MCF 10A (cell line): ENCODE measurements around the gene GATAD2B. TPM values are rescaled to one million over a fixed set of nuclear protein-coding genes. Genes with fewer than 3 reads are reported as not detected.
"Not testable (repeated sequence)": the region's sequence is repeated elsewhere in the genome, so short reads cannot be mapped to it uniquely, and the experiment has no call there.

Source experiments
- BruUV-seq: library from RNA; stranded (reverse); fragments of 400-500 nt; replicated peaks from 2 replicates; lab custom pipeline; 2021; lab: Mats Ljungman, UMichigan
- CTCF ChIA-PET: fragments of 300-600 bp; sonication (Branson Sonifier 250); formaldehyde crosslinking; extraction: SDS; loops from one replicate; lab custom pipeline; 2021; ENCODE audit warnings: antibody characterized with exemption, inconsistent platforms; lab: Yijun Ruan, JAX
- POLR2A ChIA-PET: fragments of 300-600, 350-650 bp; sonication (Branson Sonifier 250); formaldehyde crosslinking; extraction: SDS; loops from one replicate; lab custom pipeline; 2020; ENCODE audit warnings: antibody characterized with exemption, inconsistent platforms; lab: Yijun Ruan, JAX
- DNase-seq: peaks from one replicate; pipeline ENCODE4 v3.0.0-alpha.2; 2018; ENCODE audit not compliant: unreplicated experiment
- H3K27ac Mint-ChIP-seq: one replicate; pipeline ENCODE4 v1.8.0; 2022; ENCODE audit warnings: mild to moderate bottlenecking, low read depth, mixed read lengths; ENCODE audit not compliant: unreplicated experiment
- H3K27me3 Mint-ChIP-seq: one replicate; pipeline ENCODE4 v1.8.0; 2022; ENCODE audit warnings: mixed read lengths; ENCODE audit not compliant: insufficient read depth, unreplicated experiment
- H3K36me3 Mint-ChIP-seq: one replicate; pipeline ENCODE4 v1.8.0; 2022; ENCODE audit warnings: mild to moderate bottlenecking, moderate library complexity, mixed read lengths; ENCODE audit not compliant: insufficient read depth, unreplicated experiment
- H3K4me1 Mint-ChIP-seq: one replicate; pipeline ENCODE4 v1.8.0; 2022; ENCODE audit warnings: mixed read lengths; ENCODE audit not compliant: insufficient read depth, unreplicated experiment
- H3K4me3 Mint-ChIP-seq: one replicate; pipeline ENCODE4 v1.8.0; 2022; ENCODE audit warnings: mild to moderate bottlenecking, moderate library complexity, mixed read lengths; ENCODE audit not compliant: unreplicated experiment
- H3K9me3 Mint-ChIP-seq: one replicate; pipeline ENCODE4 v1.8.0; 2022; ENCODE audit warnings: mixed read lengths; ENCODE audit not compliant: unreplicated experiment
- CTCF ChIP-seq: fragments of 200-600 bp; IDR thresholded peaks from one replicate; pipeline ENCODE4 v1.8.0; 2022; ENCODE audit warnings: antibody characterized with exemption, mild to moderate bottlenecking; ENCODE audit not compliant: unreplicated experiment
- intact Hi-C: fragments of 100-400 bp; cut with micrococcal nuclease; formaldehyde crosslinking; loops from 2 replicates; pipeline ENCODE4 v1.14.1; 2022
- total RNA-seq: library from RNA; stranded (reverse); gene quantifications from 2 replicates; pipeline ENCODE4 v1.2.3, GENCODE V29; 2022

Gene GATAD2B
- total RNA-seq, 1 experiment from 2014 or later: 95.5 TPM

DNA sequence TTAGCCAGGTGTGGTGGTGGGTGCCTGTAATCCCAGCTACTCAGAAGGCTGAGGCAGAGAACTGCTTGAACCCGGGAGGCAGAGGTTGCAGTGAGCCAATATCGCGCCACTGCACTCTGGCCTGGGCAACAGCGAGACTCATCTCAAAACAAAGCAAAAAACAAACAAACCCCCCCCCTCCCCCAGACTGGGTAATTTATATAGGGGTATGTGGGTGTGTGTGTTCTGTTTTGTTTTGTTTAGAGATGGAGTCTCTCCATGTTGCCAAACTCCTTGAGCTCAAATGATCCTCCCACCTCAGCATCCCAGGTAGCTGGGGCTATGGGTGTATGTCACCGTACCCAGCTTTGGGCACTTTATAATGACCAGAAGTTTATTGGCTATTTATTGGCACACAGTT lies 74.0 kb downstream of the GATAD2B start:
- Mint-ChIP-seq H3K4me1 (no peaks in the 10 kb centered on the region), H3K36me3 (peaks cover 18% of the 10 kb centered on the region), H3K27ac (no peak overlapping the region), H3K9me3 (no peaks in the 10 kb centered on the region), H3K4me3 (no peak overlapping the region), H3K27me3 (no peaks in the 10 kb centered on the region)
- CTCF ChIA-PET: interaction anchor here (1.3 kb wide), 1 partner anchor 11 kb away, joined by 4 read pairs; no protein-coding TSS in a partner anchor
- no TSS peak for BruUV-seq
- TF ChIP-seq CTCF: no peak
- DNase-seq: no peak
- intact Hi-C loops: no loop called here
- POLR2A ChIA-PET: interaction anchor here (1.4 kb wide), 1 partner anchor 142 kb away, joined by 3 read pairs; no protein-coding TSS in a partner anchor

GRCh38 chr1:153845158-153845557 lies 77.6 kb downstream of the GATAD2B start:
- intact Hi-C loops: no loop called here
- no peak overlapping the region for H3K4me3 Mint-ChIP-seq
- no peak for TF ChIP-seq CTCF
- no TSS peak for BruUV-seq
- H3K27ac Mint-ChIP-seq: no peak overlapping the region
- no peaks in the 10 kb centered on the region for H3K9me3 Mint-ChIP-seq
- ChIA-PET POLR2A (no interaction called here), CTCF (interaction anchor here (0.6 to 0.7 kb wide), 4 partner anchors 8 to 452 kb away, joined by 3 to 5 read pairs (median 3); no protein-coding TSS in a partner anchor)
- H3K36me3 Mint-ChIP-seq: no peaks in the 10 kb centered on the region
- DNase-seq: no peak
- H3K27me3 Mint-ChIP-seq: no peaks in the 10 kb centered on the region
- H3K4me1 Mint-ChIP-seq: peaks cover 6% of the 10 kb centered on the region

DNA sequence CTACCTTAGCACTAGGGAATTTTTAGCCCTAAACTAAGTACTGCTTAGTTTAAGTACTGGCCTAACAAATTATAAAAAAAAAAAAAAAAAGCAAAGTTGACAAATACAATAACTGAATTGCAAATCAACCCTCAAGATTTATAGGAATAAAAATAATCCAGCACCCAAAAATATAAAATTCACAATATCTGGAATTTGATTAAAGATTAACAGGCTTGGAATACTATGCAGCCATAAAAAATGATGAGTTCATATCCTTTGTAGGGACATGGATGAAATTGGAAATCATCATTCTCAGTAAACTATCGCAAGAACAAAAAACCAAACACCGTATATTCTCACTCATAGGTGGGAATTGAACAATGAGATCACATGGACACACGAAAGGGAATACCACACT lies 78.4 kb downstream of the GATAD2B start:
- H3K36me3 Mint-ChIP-seq, DNase-seq, H3K9me3 Mint-ChIP-seq, BruUV-seq, H3K4me1 Mint-ChIP-seq, intact Hi-C loops, CTCF ChIA-PET, H3K27ac Mint-ChIP-seq, H3K4me3 Mint-ChIP-seq, H3K27me3 Mint-ChIP-seq, POLR2A ChIA-PET: not testable (repeated sequence)

GRCh38 chr1:153842006-153842471 lies 80.7 kb downstream of the GATAD2B start:
- Mint-ChIP-seq H3K9me3 (no peaks in the 10 kb centered on the region), H3K4me1 (peaks cover 11% of the 10 kb centered on the region), H3K4me3 (no peak overlapping the region), H3K27me3 (no peaks in the 10 kb centered on the region), H3K27ac (peak overlapping the region; percentile 44), H3K36me3 (peaks cover 25% of the 10 kb centered on the region)
- ChIA-PET POLR2A (interaction anchor here (0.7 to 1.3 kb wide), 2 partner anchors 9 to 124 kb away, joined by 3 read pairs; no protein-coding TSS in a partner anchor), CTCF (interaction anchor here (0.6 kb wide), 1 partner anchor 170 kb away, joined by 3 read pairs; no protein-coding TSS in a partner anchor)
- TF ChIP-seq CTCF: no peak
- intact Hi-C loops: no loop called here
- DNase-seq: peak; percentile 18
- BruUV-seq: no TSS peak
